Measurements from ENCODE around the gene PRODH2.

DNA sequence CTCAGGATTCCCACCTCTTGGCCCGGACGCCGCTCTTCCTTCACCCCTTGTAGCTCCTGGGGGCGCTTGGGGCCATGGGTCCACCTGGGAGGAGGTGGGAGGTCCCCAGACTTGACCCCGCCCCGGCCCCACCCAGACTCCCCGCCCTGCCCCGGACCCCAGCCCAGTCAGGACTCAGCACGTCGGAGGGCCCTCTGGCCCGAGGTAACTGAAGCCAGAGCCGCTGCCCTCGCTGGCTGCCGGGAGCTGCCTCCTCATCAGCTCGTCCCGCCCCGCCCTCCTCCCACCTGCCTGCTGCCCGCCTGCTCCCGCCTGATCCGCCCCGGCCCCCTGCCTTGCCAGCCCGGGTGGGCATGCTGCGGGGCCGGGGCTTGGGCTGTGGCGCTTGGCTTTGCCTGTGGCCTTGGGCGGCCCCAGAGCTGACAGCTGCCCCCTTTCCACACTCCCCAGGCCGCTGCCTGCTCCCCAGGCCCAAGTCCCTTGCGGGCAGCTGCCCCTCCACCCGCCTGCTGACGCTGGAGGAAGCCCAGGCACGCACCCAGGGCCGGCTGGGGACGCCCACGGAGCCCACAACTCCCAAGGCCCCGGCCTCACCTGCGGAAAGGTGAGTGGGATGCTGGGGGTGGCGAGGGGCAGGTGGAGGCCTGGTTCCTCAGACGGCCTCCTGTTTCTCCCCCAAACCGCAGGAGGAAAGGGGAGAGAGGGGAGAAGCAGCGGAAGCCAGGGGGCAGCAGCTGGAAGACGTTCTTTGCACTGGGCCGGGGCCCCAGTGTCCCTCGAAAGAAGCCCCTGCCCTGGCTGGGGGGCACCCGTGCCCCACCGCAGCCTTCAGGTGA, 27.9 kb downstream of the PRODH2 start:
- TF ChIP-seq, protein P1, sequence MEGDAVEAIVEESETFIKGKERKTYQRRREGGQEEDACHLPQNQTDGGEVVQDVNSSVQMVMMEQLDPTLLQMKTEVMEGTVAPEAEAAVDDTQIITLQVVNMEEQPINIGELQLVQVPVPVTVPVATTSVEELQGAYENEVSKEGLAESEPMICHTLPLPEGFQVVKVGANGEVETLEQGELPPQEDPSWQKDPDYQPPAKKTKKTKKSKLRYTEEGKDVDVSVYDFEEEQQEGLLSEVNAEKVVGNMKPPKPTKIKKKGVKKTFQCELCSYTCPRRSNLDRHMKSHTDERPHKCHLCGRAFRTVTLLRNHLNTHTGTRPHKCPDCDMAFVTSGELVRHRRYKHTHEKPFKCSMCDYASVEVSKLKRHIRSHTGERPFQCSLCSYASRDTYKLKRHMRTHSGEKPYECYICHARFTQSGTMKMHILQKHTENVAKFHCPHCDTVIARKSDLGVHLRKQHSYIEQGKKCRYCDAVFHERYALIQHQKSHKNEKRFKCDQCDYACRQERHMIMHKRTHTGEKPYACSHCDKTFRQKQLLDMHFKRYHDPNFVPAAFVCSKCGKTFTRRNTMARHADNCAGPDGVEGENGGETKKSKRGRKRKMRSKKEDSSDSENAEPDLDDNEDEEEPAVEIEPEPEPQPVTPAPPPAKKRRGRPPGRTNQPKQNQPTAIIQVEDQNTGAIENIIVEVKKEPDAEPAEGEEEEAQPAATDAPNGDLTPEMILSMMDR (IDR thresholded peaks at IDR 0.05) = no peak
- TF ChIP-seq POLR2A (IDR thresholded peaks at IDR 0.05) = no peak
